CD4-positive, alpha-beta T cell treated with Interleukin-6 for 4 hours (primary cell): ENCODE results near the gene KLK5.

ENCODE experiments used
- DNase-seq: peaks from one replicate; pipeline ENCODE4 v3.0.0-alpha.2; 2020; ENCODE audit warnings: mixed read lengths

KLK5 gene

DNA sequence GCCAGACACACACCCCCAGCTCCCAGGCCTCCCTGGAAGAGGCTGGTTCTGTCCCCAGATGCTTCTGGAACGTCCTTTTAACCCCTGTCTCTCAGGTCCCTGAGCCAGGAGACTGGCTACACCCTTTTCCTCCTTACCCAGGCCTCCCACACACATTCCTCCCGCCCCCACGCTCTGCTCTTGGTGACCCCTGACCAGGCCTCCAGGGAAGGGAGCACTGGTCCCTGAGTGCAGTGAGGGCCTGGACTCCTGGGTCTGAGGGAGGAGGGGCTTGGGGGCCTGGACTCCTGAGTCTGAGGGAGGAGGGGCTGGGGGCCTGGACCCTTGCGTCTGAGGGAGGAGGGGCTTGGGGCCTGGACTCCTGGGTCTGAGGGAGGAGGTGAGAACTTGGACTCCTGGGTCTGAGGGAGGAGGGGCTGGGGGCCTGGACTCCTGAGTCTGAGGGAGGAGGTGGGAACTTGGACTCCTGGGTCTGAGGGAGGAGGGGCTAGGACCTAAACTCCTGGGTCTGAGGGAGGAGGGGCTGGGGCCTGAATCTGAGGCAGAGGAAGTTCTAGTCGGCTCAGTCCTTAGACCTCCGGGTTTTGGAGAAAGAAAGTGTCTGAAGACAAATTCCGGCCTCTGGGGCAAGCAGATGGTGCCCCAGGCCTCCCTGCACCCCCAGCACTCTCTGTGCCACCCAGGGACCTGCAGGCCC lies 16.0 kb upstream of the KLK5 start:
- DNase-seq = no peak

DNA sequence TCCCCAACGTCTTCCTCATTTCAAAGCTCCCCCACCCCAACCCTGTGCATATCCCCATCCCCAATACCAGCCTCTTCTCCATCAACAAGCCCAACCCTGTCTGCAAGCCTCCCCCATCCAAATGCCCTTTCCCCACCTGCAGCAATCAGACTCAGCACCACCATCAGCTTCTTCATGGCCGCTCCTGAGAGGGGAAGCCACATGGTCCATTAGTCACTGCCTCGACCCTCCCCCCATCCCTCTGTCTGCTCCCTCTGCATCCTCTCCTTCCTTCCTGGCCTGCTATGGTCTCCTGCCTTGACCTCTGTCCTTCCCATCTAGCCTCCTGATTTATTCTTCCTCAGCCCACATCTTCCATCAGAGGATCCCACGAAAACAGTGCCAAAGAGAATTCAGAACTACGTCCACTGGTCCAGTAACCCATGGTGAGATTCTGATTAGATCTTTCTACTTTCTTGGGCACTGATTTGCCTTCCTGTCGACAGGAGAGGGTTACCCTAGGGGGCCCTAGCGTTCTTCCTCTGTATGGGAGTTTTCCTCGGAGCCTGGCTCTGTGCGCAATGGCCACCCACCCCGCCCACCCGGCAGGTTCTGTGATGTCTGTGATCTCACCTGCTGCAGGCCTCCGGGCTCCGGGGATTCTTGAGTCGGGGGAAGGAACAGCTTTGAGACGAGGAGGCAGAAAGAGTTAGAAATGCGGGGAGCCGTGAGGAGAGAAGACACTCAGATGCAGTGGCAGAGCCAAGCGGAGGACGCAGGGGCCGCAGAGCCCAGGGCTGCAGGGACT lies 15.3 kb upstream of the KLK5 start:
- no peak for DNase-seq

DNA sequence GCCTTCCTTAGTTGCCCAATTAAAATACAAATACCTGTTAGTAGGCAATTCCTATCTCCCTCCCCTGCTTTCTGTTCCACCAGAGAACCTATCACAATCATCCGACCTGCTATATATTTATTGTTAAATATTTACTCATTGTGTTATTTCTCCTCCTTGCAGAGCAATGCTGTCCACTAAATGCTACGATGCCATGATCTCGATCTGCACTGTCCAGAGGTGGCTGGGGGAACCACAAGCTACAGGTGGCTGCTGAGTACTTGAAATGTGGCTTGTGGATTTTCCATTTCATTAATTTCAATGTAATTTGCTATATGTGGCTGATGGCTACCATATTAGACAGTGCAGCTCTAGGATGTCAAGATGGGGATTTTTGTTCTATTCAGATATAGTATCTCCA lies 11.4 kb upstream of the KLK5 start:
- no peak for DNase-seq

DNA sequence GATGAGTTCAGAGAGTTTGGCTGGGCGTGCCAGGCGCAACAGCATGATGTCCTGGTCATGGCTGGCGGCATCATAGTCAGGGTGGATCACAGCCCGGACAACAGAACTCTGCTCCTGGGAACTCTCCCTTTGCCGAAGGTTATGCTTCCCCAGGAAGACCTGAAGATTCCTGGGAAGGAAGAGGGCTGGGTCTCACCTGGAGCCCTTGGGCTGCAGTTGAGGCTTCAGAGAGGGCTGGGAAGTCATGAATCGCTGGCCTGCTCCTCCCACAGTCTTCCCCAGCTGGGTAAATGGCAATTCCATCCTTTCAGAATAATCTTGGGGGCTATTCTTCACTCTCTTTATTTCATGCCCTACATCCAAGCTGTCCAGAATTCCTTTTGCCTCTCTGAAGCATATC lies 10.5 kb upstream of the KLK5 start:
- DNase-seq = no peak

DNA sequence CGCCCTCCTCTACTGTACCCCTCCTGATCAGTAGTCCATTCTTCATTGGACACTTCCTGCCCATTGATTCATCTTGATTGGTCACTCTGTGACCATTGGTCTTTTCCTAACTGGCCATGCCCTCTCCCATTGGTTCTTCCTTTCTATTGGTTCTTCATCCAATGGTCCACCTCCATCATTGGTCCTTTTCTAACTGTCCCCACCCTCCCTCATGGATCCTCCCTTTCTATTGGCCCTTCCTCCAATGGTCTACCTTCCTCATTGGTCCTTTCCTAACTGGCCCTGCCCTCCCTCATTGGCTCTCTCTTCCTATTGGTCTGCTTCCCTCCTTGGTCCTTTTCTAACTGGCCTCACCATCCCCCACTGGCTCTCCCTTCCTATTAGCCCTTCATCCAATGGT lies 9.4 kb upstream of the KLK5 start:
- no peak for DNase-seq

DNA sequence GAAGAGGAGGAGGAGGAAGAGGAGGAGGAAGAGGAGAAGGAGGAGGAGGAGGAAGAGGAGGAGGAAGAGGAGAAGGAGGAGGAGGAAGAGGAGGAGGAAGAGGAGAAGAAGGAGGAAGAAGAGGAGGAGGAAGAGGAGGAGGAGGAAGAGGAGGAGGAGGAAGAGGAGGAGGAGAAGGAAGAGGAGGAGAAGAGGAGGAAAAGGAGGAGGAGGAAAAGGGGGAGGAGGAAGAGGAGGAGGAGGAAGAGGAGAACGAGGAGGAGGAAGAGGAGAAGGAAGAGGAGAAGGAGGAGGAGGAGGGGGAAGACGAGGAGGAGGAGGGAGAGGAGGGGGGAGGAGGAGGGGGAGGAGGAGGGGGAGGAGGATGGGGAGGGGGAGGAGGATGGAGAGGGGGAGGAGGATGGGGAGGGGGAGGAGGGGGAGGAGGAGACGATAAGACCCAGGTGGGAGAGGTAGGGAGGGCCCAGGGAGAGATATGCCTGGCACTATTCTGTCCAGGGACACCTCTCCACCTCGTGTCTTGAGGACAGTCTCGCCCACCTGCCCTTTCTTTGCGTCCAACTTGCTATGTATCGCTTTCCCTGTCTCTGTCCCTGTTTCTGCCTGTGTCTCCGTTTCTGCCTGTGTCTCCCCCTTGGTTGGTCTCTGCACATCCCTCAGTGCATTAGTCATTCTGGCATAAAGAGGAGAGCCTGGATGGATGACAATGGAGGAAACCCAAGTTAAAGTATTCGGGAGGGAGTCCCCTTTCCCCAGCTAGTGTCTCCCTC lies 7.1 kb upstream of the KLK5 start:
- no peak for DNase-seq

DNA sequence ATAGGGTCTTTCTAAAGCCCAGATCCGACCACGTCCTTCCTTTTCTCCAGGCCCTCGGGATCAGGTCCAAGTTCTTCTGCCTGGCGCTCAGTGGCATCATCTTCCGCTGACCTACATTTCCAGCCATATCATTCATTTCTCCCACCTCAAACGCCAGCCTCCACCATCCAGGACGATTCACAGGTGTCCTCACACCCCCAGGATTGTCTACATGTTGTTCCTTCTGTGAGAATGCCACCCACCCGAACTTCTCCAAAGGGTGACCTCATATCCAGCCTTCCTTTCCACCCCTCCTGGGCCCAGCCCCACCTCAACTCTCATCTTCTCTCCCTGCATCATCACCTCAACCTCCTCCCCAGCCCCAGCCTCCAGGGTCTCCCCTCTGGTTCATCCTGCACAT lies 4.7 kb upstream of the KLK5 start:
- no peak for DNase-seq

DNA sequence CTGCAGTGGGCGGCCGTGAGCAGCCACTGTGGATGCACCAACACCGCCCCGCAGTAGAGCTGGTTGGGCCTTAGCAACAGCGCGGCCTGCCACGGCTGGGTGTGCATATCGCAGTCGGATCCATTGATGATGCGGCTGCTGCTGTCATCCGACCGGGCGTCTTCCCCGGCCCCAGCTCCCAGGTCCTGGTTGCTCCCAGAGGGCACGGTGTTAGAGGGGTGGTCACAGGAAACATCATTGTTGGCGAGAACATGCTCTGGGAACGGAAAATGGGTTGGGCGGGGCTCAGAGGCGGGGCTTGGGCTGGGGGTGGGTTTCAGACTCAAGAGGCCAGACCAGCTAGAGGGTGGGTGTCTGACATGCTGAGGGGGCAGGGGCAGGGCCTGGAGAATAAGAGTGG lies 3.0 kb downstream of the KLK5 start:
- DNase-seq = no peak

DNA sequence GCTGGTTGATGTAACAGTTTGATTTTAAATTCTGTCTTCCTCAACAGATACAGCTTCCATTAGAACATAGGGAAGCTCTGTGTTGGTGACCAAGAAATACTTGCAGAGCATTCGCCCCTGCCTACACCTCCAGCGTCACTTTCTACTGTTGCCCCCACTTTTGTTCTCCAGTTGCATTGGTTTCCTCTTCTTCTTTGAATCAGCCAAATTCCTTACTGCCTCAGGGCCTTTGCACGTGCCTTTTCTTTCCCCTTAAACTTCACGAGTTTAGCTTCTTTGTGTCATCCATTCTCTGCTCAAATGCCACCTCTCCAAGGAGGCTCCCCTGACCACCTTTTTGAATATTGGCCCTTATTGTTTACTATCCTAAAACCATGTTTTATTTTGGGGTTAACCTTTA lies 5.7 kb downstream of the KLK5 start:
- no peak for DNase-seq

DNA sequence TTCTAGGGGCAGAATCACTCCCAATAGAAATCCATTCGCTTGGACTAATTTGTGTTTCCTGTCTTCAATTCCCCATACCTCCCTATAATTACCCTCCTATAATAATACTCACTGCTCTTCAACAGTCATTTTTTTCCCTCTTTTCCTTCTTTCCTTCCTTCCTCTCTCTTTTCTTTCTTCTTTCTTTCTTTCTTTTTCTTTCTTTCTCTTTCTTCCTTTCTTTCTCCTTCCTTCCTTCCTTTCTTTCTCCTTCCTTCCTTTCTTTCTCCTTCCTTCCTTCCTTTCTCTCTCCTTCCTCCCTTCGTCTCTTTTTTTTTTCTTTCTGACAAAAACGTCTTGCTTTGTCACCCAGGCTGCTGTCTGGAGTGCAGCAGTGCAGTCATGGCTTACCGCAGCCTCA lies 8.0 kb downstream of the KLK5 start:
- DNase-seq = no peak

DNA sequence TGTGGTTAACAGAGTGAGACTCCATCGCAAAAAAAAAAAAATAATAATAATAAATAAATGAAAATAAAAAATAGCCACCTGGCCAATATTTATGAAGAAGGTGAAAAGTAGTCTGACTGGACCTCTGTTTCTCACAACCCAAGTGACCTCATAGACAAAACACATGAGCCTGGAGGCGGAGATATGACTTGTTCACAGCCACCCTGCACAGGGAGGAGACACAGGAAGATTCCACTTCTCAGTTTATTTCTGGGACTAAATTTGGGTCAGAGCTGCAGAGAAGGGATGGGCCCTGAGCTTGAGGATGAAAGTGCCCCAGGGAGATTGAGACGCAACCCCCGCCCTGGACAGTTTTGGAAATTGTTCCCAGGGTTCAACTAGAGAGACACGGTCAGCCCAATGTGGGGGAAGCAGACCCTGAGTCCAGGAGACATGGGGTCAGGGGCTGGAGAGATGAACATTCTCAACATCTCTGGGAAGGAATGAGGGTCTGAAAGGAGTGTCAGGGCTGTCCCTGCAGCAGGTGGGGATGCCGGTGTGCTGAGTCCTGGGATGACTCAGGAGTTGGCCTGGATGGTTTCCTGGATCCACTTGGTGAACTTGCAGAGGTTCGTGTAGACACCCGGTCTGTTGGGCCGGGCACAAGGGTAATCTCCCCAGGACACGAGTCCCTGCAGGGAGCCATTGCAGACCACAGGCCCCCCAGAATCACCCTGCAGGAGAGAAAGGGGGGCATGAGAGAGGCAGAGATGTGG lies 9.6 kb downstream of the KLK5 start:
- no peak for DNase-seq

DNA sequence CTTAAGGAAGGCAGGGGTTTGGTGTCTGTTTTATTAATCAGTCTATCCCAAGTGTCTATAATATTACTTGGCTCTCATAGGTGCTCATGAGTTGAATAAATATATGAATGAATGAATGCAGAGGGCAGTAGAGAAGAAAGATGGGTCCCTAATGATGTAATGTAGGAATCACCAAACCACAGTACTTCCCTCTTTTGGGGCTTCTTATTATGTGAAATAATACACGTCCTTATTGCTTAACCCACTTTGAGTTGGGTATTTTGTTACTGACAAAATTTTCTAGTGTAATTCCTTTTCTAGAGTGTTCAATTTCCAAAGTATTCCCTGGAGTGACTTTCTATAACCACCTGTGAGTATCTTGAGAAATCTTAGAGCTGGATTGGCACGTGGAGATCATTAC lies 13.2 kb downstream of the KLK5 start:
- no peak for DNase-seq

DNA sequence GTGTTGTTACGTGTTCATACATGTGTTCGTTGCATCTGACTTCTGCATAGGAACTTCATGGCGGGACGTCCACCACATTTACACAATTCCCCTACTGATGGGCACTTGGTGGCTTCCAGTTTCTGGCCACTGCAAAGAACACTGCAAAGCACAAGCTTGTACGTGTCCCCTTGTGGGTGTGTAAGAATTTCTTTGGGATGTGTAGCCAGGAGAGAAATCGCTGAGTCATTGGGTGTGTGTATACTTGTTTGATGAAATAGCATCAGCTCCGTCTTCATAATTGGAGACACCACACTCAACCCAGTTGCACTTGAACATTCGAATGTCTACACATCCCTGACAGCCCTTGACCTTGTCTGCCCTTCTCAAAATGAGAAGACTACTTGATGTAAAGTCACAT lies 19.2 kb downstream of the KLK5 start:
- DNase-seq = no peak

DNA sequence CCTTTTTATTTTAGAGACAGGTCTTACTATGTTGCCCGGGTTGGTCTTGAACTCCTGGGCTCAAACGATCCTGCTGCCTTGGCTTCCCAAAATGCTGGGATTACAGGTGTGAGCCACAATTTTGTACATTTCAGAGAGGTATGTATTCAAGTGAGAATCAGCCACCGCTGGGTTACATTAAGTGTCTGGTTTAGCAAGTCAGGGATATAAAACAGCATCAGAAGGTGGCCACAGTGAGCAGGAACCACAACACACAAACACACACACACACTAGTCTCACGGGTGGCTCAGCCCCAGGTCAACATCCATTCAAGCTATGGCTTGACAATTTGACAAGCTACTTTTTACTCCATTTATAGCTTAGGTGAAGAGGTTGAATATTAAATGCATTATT lies 20.2 kb downstream of the KLK5 start:
- no peak for DNase-seq

DNA sequence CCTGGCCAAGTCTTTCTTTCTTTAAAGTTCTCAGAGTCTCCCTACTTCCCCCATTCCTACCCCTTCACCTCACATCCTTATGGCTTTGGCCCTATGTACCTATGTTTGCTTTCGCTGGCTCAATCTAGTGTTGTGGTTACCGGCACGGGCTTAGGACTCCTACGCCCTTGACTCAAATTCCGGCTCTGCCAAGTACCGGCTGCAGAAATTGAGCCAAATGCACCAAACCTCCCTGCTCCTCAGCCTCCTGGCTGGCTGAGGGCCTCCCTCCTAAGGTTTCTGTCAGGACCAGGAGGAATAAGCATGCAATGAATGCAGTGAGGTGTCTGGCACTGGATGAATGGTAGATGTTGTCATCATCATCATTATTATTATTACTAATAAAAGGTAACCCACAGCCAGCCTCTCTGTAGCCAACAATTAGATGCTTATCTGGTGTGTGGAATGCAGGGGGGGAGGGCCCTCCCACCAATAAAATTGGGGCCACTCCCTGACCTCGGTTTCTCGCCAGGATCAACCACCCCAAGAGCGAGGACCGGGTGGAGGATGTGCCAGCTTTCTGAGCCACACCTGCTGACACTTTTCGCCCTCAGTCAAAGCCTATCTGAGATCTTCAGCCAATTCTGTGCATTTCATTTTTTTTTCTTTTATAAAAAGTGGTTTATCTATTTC lies 20.7 kb downstream of the KLK5 start:
- no peak for DNase-seq

DNA sequence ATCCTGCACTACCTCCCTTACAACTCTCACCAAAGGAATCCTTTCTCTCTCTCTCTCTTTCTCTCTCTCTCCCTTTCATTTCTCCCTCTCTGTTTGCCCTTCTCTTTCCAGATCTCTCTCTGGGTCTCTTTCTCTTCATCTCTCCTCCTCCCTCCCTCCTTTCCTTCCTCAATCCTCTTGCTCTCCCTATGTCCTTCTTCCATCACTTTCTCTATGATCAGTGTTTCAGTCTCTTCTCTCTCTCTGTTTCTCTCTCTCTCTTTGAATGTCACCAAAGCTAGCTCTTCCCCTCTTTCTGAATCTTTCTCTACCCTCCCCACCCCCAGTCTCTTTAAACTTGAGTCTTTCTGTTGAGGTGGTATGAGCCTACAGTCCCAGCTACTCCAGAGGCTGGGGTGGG lies 21.8 kb downstream of the KLK5 start:
- DNase-seq = no peak

DNA sequence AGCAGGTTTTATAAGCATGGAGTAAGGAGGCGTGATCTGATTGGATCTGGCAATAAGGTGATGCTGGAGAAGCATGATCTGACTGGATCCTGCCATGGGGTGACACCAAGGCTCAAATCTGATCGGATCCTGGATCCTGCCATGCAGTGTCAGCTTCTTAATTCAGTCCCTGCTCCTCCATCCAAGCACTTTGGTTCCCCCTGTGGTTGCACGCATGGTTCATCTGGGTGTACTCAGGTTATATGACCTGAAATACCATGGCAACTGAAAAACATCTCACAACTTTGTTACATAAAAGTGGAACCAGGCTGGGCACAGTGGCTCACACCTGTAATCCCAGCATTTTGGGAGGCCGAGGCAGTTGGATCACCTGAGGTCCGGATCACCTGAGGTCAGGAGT lies 24.0 kb downstream of the KLK5 start:
- DNase-seq = no peak

DNA sequence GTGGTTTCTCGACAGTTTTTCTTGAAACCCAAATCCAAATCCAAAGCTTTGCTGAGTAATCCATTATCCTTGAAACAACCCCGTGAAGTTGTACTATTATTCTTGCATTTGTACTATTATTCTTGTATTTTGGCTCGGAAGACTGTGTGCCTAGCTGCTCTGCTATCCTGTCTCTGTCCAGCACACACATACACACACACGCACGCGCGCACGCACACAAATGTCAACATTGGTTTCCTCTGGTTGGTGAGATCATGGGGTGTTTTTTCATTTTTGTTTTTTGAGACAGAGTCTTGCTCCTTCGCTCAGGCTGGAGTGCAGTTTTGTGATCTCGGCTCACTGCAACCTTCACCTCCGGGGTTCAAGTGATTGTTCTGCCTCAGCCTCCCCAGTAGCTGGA lies 26.7 kb downstream of the KLK5 start:
- DNase-seq = no peak

DNA sequence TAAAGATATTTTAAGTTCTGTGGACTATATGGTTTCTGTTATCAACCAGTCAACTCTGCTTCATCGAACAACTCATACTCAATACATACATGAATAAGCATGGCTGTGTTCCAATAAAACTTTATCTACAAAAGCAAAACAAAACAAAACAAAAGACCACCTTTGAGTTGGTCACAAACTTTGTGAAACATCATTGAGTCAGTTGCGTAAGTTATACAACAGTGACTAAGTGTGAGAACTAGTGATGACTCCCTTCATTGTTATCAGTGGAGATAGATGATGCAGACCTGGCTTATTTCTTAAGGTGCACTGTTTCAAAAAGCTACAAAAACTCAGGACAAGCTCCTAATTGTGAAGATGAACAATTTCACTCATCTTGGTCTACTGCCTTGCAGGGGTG lies 27.1 kb downstream of the KLK5 start:
- DNase-seq = no peak

DNA sequence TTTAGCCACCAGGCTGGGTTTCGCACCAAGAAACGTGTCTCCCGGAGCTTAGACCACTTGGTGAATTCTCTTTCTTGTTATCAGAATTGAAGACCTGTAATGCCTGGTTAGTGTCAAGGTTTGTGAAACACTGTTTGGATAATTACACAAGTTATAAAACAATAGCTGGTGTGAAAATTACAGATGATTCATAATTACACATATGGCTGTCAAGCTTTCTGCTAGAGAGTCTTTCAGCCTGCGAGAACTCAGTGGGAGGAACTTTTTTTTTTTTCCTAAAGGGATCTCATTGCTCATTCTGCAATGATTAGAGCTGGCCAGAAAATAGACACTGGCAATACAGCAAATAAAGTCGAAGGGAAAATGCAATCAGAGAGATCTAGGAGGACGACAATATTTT lies 28.3 kb downstream of the KLK5 start:
- no peak for DNase-seq

DNA sequence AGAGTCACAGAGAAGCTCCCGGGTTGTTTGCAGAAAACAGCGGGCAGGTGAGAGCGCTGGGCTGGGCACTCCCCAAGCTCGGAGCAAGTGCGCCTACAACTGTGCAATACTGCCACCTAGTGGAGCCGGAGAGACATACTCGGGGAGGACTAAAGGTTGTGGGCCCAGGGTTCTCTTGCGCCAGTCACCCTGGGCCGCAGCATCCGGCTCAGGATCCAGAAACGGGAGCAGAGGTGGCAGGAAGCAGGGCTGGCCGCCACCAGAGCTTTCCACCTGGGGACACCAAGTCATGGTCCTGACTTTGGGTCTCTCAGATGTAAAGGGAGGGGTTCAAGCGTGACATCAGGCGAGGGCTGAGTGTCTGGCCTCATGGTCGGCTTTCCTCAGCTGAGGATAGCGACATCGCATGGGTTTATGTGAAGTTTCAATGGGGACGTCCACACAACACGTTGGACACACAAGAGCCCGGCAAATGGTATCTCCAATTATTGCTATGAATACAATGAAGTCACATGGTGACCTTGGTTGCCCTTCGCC lies 30.5 kb downstream of the KLK5 start:
- peak; percentile 76 for DNase-seq
